MM.1S (cell line): ENCODE results near the gene HELZ2.

ENCODE experiments used
- DNase-seq: peaks from one replicate; pipeline ENCODE4 v3.0.0-alpha.2; 2015
- H2AFZ ChIP-seq: fragments of 300-600 bp; sonication (generic); 2 replicates; pipeline ENCODE4 v1.6.0; 2016; ENCODE audit warnings: antibody characterized with exemption, low read length
- H3F3A ChIP-seq: fragments of 300-600 bp; sonication (generic); 2 replicates; pipeline ENCODE4 v1.6.1; 2016; ENCODE audit warnings: mild to moderate bottlenecking, antibody characterized with exemption, low read length, moderate library complexity, mixed read lengths; ENCODE audit not compliant: insufficient read depth
- H3K27ac ChIP-seq: fragments of 300-600 bp; sonication (generic); 2 replicates; pipeline ENCODE4 v1.5.1; 2016; ENCODE audit warnings: mild to moderate bottlenecking, low read length
- H3K27me3 ChIP-seq: fragments of 300-600 bp; sonication (generic); replicated peaks from 2 replicates; pipeline ENCODE4 v1.6.0; 2016; ENCODE audit warnings: low read length; ENCODE audit not compliant: insufficient read depth
- H3K36me3 ChIP-seq: fragments of 300-600 bp; sonication (generic); replicated peaks from 2 replicates; pipeline ENCODE4 v1.6.1; 2016; ENCODE audit warnings: mild to moderate bottlenecking, low read length, mixed read lengths; ENCODE audit not compliant: insufficient read depth
- H3K4me1 ChIP-seq: fragments of 300-600 bp; sonication (generic); 2 replicates; pipeline ENCODE4 v1.6.1; 2016; ENCODE audit warnings: low read length, mixed read lengths
- H3K4me2 ChIP-seq: fragments of 300-600 bp; sonication (generic); 2 replicates; pipeline ENCODE4 v1.6.0; 2016; ENCODE audit warnings: low read depth, low read length
- H3K4me3 ChIP-seq: fragments of 300-600 bp; sonication (generic); 2 replicates; pipeline ENCODE4 v1.5.1; 2016; ENCODE audit warnings: low read length, mixed read lengths
- H3K79me2 ChIP-seq: fragments of 300-600 bp; sonication (generic); 2 replicates; pipeline ENCODE4 v1.6.1; 2016; ENCODE audit warnings: mixed run types, low read length, mixed read lengths
- H3K9ac ChIP-seq: fragments of 300-600 bp; sonication (generic); 2 replicates; pipeline ENCODE4 v1.6.1; 2016; ENCODE audit warnings: low read length, mixed read lengths
- H3K9me2 ChIP-seq: fragments of 300-600 bp; sonication (generic); replicated peaks from 2 replicates; pipeline ENCODE4 v1.6.1; 2016; ENCODE audit warnings: mild to moderate bottlenecking, low read length, mixed read lengths; ENCODE audit not compliant: insufficient read depth
- H3K9me3 ChIP-seq: fragments of 300-600 bp; sonication (generic); replicated peaks from 2 replicates; pipeline ENCODE4 v1.6.1; 2016; ENCODE audit warnings: mild to moderate bottlenecking, low read length, mixed read lengths; ENCODE audit not compliant: insufficient read depth
- H4K20me1 ChIP-seq: fragments of 300-600 bp; sonication (generic); 2 replicates; pipeline ENCODE4 v1.6.1; 2016; ENCODE audit warnings: mild to moderate bottlenecking, low read length, moderate library complexity, mixed read lengths; ENCODE audit not compliant: insufficient read depth
- EZH2 ChIP-seq: fragments of 300-600 bp; sonication (generic); optimal IDR thresholded peaks from 2 replicates; pipeline ENCODE3; 2017; ENCODE audit warnings: low read depth, mild to moderate bottlenecking, antibody characterized with exemption, low read length, mixed read lengths
- EZH2phosphoT487 ChIP-seq: fragments of 300-600 bp; sonication (generic); IDR thresholded peaks from 2 replicates; pipeline ENCODE4 v1.6.1; 2018; ENCODE audit warnings: antibody characterized with exemption, low read length
- TF ChIP-seq, protein P1 (sequence below): fragments of 300-600 bp; sonication (generic); IDR thresholded peaks from 2 replicates; pipeline ENCODE4 v1.5.1; 2016; ENCODE audit warnings: antibody characterized with exemption, low read length, mixed read lengths

The HELZ2 gene

GRCh38 chr20:63554361-63555278 is 19.4 kb downstream of the HELZ2 start:
- TF ChIP-seq, protein P1, sequence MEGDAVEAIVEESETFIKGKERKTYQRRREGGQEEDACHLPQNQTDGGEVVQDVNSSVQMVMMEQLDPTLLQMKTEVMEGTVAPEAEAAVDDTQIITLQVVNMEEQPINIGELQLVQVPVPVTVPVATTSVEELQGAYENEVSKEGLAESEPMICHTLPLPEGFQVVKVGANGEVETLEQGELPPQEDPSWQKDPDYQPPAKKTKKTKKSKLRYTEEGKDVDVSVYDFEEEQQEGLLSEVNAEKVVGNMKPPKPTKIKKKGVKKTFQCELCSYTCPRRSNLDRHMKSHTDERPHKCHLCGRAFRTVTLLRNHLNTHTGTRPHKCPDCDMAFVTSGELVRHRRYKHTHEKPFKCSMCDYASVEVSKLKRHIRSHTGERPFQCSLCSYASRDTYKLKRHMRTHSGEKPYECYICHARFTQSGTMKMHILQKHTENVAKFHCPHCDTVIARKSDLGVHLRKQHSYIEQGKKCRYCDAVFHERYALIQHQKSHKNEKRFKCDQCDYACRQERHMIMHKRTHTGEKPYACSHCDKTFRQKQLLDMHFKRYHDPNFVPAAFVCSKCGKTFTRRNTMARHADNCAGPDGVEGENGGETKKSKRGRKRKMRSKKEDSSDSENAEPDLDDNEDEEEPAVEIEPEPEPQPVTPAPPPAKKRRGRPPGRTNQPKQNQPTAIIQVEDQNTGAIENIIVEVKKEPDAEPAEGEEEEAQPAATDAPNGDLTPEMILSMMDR = no peak
- TF ChIP-seq EZH2phosphoT487 = no peak
- TF ChIP-seq EZH2 = no peak
- no peak overlapping the region for H3K4me2 ChIP-seq
- no peak for DNase-seq
- H3K4me1 ChIP-seq = no peaks in the 10 kb centered on the region
- no peaks in the 10 kb centered on the region for H3K9me3 ChIP-seq
- H3K27ac ChIP-seq = no peak overlapping the region
- H3K79me2 ChIP-seq = no peaks in the 10 kb centered on the region
- no peak overlapping the region for H2AFZ ChIP-seq
- H3K27me3 ChIP-seq = peaks cover 67% of the 10 kb centered on the region
- no peaks in the 10 kb centered on the region for H4K20me1 ChIP-seq
- H3K4me3 ChIP-seq = no peak overlapping the region
- no peaks in the 10 kb centered on the region for H3K9me2 ChIP-seq
- no peak overlapping the region for H3K9ac ChIP-seq
- H3K36me3 ChIP-seq = no peaks in the 10 kb centered on the region
- no peaks in the 10 kb centered on the region for H3F3A ChIP-seq

GRCh38 chr20:63553933-63554290 is 20.1 kb downstream of the HELZ2 start, which contains the start of gene FNDC11:
TSS of gene FNDC11 (plus strand) at chr20:63554159. CDS start at chr20:63555664, 1,505 bp downstream.
- Histone ChIP-seq H3K4me1 (no peaks in the 10 kb centered on the region), H3K4me3 (no peak within 1 kb of the TSS), H3K36me3 (no peaks in the 10 kb centered on the region), H3K9me2 (no peaks in the 10 kb centered on the region), H3K79me2 (no peaks in the 10 kb centered on the region), H4K20me1 (no peaks in the 10 kb centered on the region), H3K27me3 (peaks cover 72% of the 10 kb centered on the region), H3K9me3 (no peaks in the 10 kb centered on the region), H3K4me2 (no peak within 1 kb of the TSS), H3K27ac (no peak within 1 kb of the TSS), H3F3A (no peaks in the 10 kb centered on the region), H2AFZ (no peak within 1 kb of the TSS), H3K9ac (no peak within 1 kb of the TSS)
- TF ChIP-seq, protein P1 = no peak
- no peak for TF ChIP-seq EZH2phosphoT487
- TF ChIP-seq EZH2 = no peak
- no peak for DNase-seq

DNA sequence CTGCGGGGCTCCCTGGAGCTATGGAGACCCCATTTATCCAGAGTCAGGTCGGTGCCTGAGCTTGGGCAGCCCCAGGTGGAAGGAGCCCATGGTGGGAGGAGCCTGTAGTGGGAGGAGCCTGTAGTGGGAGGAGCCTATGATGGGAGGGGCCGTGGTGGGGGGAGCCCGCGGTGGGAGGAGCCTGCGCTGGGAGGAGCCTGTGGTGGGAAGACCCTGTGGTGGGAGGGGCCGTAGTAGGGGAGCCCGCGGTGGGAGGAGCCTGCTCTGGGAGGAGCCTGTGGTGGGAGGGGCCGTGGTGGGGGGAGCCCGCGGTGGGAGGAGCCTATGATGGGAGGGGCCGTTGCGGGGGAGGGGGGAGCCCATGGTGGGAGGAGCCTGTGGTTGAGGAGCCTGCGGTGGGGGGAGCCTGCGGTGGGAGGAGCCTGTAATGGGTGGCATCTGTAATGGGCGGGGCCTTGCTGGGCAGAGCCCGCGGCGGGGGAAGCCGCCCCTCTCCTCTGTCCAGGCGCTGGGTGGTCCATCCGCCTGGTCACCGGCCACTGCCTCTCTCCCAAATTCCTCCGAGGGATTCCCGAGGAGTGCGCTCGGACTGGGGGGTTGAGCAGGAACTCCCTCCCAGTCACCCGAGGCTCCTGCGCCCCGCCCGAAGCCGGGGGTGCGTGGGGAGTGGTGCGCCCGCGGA is 20.6 kb downstream of the HELZ2 start:
- Histone ChIP-seq H3K9ac (no peak overlapping the region), H3K79me2 (no peaks in the 10 kb centered on the region), H3K4me3 (no peak overlapping the region), H3K4me1 (no peaks in the 10 kb centered on the region), H3K4me2 (no peak overlapping the region), H3K36me3 (no peaks in the 10 kb centered on the region), H3K27me3 (peaks cover 77% of the 10 kb centered on the region), H3F3A (no peaks in the 10 kb centered on the region), H3K27ac (no peak overlapping the region), H4K20me1 (no peaks in the 10 kb centered on the region), H3K9me2 (no peaks in the 10 kb centered on the region), H2AFZ (no peak overlapping the region), H3K9me3 (no peaks in the 10 kb centered on the region)
- TF ChIP-seq EZH2phosphoT487 (no peak), EZH2 (no peak)
- TF ChIP-seq, protein P1 = no peak
- no peak for DNase-seq
